BE2C (cell line): ENCODE data around the gene FBXL7.

Source experiments
- DNase-seq: peaks from one replicate; pipeline ENCODE4 v3.0.0-alpha.2; 2020
- H3K27me3 ChIP-seq: fragments of 250-450 bp; sonication (Bioruptor Pico); 2 replicates; pipeline ENCODE4 v1.5.1; 2020; ENCODE audit warnings: mild to moderate bottlenecking
- H3K36me3 ChIP-seq: fragments of 250-450 bp; sonication (Bioruptor Pico); 2 replicates; pipeline ENCODE4 v1.5.1; 2020; ENCODE audit warnings: mild to moderate bottlenecking
- H3K4me1 ChIP-seq: fragments of 250-450 bp; sonication (Bioruptor Pico); 2 replicates; pipeline ENCODE4 v1.5.1; 2020
- H3K4me3 ChIP-seq: 2 replicates; pipeline ENCODE4 v1.5.1; 2011; ENCODE audit warnings: low read depth, low read length
- H3K9me3 ChIP-seq: fragments of 250-450 bp; sonication (Bioruptor Pico); 2 replicates; pipeline ENCODE4 v1.5.1; 2020
- TF ChIP-seq, protein P1 (sequence below): IDR thresholded peaks from 2 replicates; pipeline ENCODE4 v1.5.1; 2012; ENCODE audit warnings: mild to moderate bottlenecking, low read depth, low read length

The FBXL7 gene

GRCh38 chr5:15614679-15615078 lies 114.7 kb downstream of the FBXL7 start:
- H3K36me3 ChIP-seq, result no peaks in the 10 kb centered on the region
- H3K4me3 ChIP-seq, result no peak overlapping the region
- H3K4me1 ChIP-seq, result no peaks in the 10 kb centered on the region
- no peaks in the 10 kb centered on the region for H3K9me3 ChIP-seq
- DNase-seq, result no peak
- TF ChIP-seq, protein P1, sequence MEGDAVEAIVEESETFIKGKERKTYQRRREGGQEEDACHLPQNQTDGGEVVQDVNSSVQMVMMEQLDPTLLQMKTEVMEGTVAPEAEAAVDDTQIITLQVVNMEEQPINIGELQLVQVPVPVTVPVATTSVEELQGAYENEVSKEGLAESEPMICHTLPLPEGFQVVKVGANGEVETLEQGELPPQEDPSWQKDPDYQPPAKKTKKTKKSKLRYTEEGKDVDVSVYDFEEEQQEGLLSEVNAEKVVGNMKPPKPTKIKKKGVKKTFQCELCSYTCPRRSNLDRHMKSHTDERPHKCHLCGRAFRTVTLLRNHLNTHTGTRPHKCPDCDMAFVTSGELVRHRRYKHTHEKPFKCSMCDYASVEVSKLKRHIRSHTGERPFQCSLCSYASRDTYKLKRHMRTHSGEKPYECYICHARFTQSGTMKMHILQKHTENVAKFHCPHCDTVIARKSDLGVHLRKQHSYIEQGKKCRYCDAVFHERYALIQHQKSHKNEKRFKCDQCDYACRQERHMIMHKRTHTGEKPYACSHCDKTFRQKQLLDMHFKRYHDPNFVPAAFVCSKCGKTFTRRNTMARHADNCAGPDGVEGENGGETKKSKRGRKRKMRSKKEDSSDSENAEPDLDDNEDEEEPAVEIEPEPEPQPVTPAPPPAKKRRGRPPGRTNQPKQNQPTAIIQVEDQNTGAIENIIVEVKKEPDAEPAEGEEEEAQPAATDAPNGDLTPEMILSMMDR, result no peak
- H3K27me3 ChIP-seq, result no peaks in the 10 kb centered on the region

DNA sequence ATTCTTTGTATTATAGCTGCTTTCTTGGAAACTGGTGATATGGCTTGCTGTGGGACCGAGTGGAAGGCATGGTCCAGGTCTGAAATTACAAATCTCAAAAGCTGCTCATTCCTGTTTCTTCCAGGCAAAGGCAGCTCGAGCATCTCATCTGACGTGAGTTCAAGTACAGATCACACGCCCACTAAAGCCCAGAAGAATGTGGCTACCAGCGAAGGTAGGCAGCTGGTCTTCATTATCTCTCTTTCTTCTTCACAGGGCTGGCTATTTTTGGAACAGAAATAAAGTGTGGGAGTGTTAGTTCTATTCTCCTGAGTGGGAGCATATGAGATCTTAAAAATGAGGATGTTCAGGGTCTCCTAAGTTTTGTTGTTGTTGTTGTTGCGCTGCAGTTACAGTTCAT lies 115.9 kb downstream of the FBXL7 start:
- TF ChIP-seq, protein P1, result no peak
- Histone ChIP-seq H3K36me3 (no peaks in the 10 kb centered on the region), H3K27me3 (no peaks in the 10 kb centered on the region), H3K4me3 (no peak overlapping the region), H3K9me3 (no peaks in the 10 kb centered on the region), H3K4me1 (no peaks in the 10 kb centered on the region)
- DNase-seq, result no peak

DNA sequence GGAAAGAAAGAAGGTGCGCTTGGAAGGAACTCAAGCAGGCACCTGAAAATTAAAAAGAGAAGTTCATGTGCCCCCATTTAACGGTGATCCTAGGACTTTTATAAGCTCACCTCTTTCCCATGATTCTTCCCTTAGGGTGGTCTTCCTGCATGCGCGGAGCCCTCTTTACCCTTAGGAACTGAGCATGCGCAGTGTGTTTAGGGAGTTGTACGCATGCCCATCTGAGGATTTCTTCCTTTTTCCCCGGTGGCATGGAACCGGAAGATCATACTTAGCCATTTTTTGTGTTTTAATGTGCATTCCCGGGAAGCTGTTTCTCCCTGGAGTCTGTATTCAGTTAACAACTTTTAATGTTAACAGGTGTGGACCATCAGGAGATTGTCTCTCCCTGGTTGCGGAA lies 119.0 kb downstream of the FBXL7 start:
- H3K9me3 ChIP-seq, result no peaks in the 10 kb centered on the region
- H3K4me1 ChIP-seq, result no peaks in the 10 kb centered on the region
- no peaks in the 10 kb centered on the region for H3K36me3 ChIP-seq
- H3K4me3 ChIP-seq, result no peak overlapping the region
- no peaks in the 10 kb centered on the region for H3K27me3 ChIP-seq
- no peak for DNase-seq
- TF ChIP-seq, protein P1, result no peak

DNA sequence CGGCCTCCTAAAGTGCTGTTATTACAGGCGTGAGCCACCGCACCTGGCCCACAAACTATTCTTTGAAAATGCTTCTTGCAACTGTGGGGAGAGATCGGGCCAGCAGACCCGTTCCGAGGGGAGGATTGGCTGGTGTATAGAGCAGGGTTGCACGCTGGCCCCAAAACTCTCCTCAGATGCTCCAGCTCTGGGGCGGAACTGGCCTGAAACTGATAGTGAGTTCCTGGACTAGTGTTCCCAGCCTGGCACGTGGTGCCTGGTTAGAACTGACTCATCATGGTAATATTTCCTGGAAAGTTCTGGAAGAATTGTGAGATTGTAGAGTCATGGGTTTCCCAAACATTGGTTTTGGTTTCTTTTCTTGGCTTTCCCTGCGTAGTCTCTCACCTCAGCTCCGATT lies 120.5 kb downstream of the FBXL7 start:
- H3K4me1 ChIP-seq, result no peaks in the 10 kb centered on the region
- no peaks in the 10 kb centered on the region for H3K9me3 ChIP-seq
- DNase-seq, result no peak
- H3K4me3 ChIP-seq, result no peak overlapping the region
- H3K27me3 ChIP-seq, result no peaks in the 10 kb centered on the region
- no peaks in the 10 kb centered on the region for H3K36me3 ChIP-seq
- TF ChIP-seq, protein P1, result no peak

DNA sequence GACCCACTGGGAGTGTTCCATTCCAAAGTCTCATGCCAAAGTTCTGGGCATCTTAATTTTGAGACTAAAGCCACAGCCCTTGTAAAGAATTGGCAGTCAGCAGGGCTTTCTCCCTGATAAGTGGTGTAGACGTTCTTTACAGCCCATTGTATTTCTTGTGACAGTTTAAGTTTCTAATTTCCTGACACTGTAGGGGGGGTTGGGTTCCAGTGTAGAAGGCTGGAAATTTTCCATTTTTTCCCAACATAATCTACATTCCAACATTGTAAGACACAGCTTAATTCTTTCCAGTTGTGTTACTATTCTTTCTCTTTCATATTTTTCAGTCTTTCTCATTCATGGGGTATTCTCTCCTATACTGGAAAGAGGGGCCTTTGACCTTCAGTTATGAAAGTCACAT lies 121.1 kb downstream of the FBXL7 start:
- no peaks in the 10 kb centered on the region for H3K9me3 ChIP-seq
- H3K36me3 ChIP-seq, result no peaks in the 10 kb centered on the region
- H3K4me3 ChIP-seq, result no peak overlapping the region
- DNase-seq, result no peak
- TF ChIP-seq, protein P1, result no peak
- H3K4me1 ChIP-seq, result no peaks in the 10 kb centered on the region
- H3K27me3 ChIP-seq, result no peaks in the 10 kb centered on the region

DNA sequence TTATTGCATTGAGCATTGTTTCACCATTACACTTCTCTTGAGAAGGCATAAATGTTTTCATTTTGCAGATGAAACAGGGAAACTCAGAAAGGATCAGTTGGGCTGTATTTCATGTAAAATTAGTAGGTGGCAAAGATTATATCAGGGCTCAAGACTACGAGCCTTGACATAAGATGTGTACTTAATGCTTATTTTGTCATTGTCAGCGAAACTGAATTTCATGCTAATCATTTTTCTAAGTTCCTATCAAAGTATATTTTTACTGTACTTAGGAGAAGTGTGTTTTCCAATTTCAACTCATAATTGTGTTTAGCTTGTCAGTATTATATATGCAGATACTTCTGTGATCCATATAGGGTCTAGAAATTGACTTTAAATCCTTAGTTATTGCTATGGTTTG lies 123.8 kb downstream of the FBXL7 start:
- no peaks in the 10 kb centered on the region for H3K36me3 ChIP-seq
- no peak overlapping the region for H3K4me3 ChIP-seq
- no peaks in the 10 kb centered on the region for H3K9me3 ChIP-seq
- H3K4me1 ChIP-seq, result no peaks in the 10 kb centered on the region
- H3K27me3 ChIP-seq, result no peaks in the 10 kb centered on the region
- TF ChIP-seq, protein P1, result no peak
- no peak for DNase-seq
